ENCODE measurements around the gene SEMA5A. TPM values are rescaled to one million over a fixed set of nuclear protein-coding genes. Genes with fewer than 3 reads are reported as not detected.
A peak's percentile ranks its signal among the peaks of the same experiment; 100 is the strongest.

SEMA5A gene
- total RNA-seq, 1 donor from 2014 or later, result 25.3 TPM

- DNase-seq (no peak), ATAC-seq (no peak)
- intact Hi-C loops (cut with micrococcal nuclease), result no loop called here
These were observed 474.4 kb downstream of the SEMA5A start for GRCh38 chr5:9071524-9071923.

GRCh38 chr5:9071074-9071473, 474.8 kb downstream of the SEMA5A start:
- intact Hi-C loops (cut with micrococcal nuclease), result no loop called here
- peak; percentile 42 for ATAC-seq
- no peak for DNase-seq

- DNase-seq (no peak), ATAC-seq (no peak)
- intact Hi-C loops (cut with micrococcal nuclease), result no loop called here
These were observed 476.2 kb downstream of the SEMA5A start for GRCh38 chr5:9069650-9070049.

- intact Hi-C loops (cut with micrococcal nuclease), result no loop called here
- ATAC-seq (no peak), DNase-seq (no peak)
These were observed 478.7 kb downstream of the SEMA5A start for GRCh38 chr5:9067154-9067553.

- intact Hi-C loops (cut with micrococcal nuclease), result no loop called here
- no peak for DNase-seq
- ATAC-seq, result no peak
These were observed 479.5 kb downstream of the SEMA5A start for GRCh38 chr5:9066349-9066748.

GRCh38 chr5:9063615-9064245, 482.1 kb downstream of the SEMA5A start:
- ATAC-seq (no peak), DNase-seq (no peak)
- intact Hi-C loops (cut with micrococcal nuclease), result no loop called here

- no peak for ATAC-seq
- intact Hi-C loops (cut with micrococcal nuclease), result no loop called here
- DNase-seq, result no peak
These were observed 483.0 kb downstream of the SEMA5A start for GRCh38 chr5:9062873-9063272.

- ATAC-seq (peak; percentile 84), DNase-seq (peak; percentile 38)
- intact Hi-C loops (cut with micrococcal nuclease), result no loop called here
These were observed 485.8 kb downstream of the SEMA5A start for GRCh38 chr5:9059920-9060691.

- no peak for DNase-seq
- ATAC-seq, result no peak
- intact Hi-C loops (cut with micrococcal nuclease), result no loop called here
These were observed 487.2 kb downstream of the SEMA5A start for GRCh38 chr5:9058666-9059065.

- DNase-seq (no peak), ATAC-seq (no peak)
- intact Hi-C loops (cut with micrococcal nuclease), result no loop called here
These were observed 487.7 kb downstream of the SEMA5A start for GRCh38 chr5:9058161-9058560.

GRCh38 chr5:9057406-9058000, 488.4 kb downstream of the SEMA5A start:
- ATAC-seq (no peak), DNase-seq (no peak)
- intact Hi-C loops (cut with micrococcal nuclease), result no loop called here

GRCh38 chr5:9056046-9056445, 489.8 kb downstream of the SEMA5A start:
- ATAC-seq (no peak), DNase-seq (no peak)
- intact Hi-C loops (cut with micrococcal nuclease), result no loop called here

- no peak for ATAC-seq
- intact Hi-C loops (cut with micrococcal nuclease), result no loop called here
- DNase-seq, result no peak
These were observed 490.9 kb downstream of the SEMA5A start for GRCh38 chr5:9054821-9055589.

- ATAC-seq, result no peak
- intact Hi-C loops (cut with micrococcal nuclease), result no loop called here
- no peak for DNase-seq
These were observed 491.6 kb downstream of the SEMA5A start for GRCh38 chr5:9054322-9054721.

- intact Hi-C loops (cut with micrococcal nuclease), result no loop called here
- DNase-seq, result no peak
- no peak for ATAC-seq
These were observed 493.5 kb downstream of the SEMA5A start for GRCh38 chr5:9052421-9052820.

- no peak for ATAC-seq
- intact Hi-C loops (cut with micrococcal nuclease), result no loop called here
- no peak for DNase-seq
These were observed 494.1 kb downstream of the SEMA5A start for GRCh38 chr5:9051779-9052178.

- intact Hi-C loops (cut with micrococcal nuclease), result no loop called here
- no peak for DNase-seq
These were observed 497.9 kb downstream of the SEMA5A start for GRCh38 chr5:9047932-9048331.

GRCh38 chr5:9046756-9047481, 499.0 kb downstream of the SEMA5A start:
- DNase-seq, result no peak
- peak; percentile 79 for ATAC-seq
- intact Hi-C loops (cut with micrococcal nuclease), result no loop called here

More at GRCh38 chr5:9047932-9048331, 497.9 kb downstream of the SEMA5A start:
- ATAC-seq, result peak; percentile 50

GRCh38 chr5:9045946-9046345, 499.9 kb downstream of the SEMA5A start:
- ATAC-seq, result no peak
- intact Hi-C loops (cut with micrococcal nuclease), result no loop called here
- DNase-seq, result no peak
